GM21576 (cell line): ENCODE results near the gene DHRSX.
"Not testable (repeated sequence)": the region's sequence is repeated elsewhere in the genome, so short reads cannot be mapped to it uniquely, and the experiment has no call there.

Experiments used
- ATAC-seq: cut with Tn5 transposase; IDR thresholded peaks from one replicate; pipeline ENCODE4 v1.9.1; 2021; ENCODE audit warnings: mild to moderate bottlenecking, moderate library complexity; ENCODE audit not compliant: unreplicated experiment

The DHRSX gene

GRCh38 chrX:2320580-2321327 is 180.0 kb downstream of the DHRSX start:
- no peak for ATAC-seq

DNA sequence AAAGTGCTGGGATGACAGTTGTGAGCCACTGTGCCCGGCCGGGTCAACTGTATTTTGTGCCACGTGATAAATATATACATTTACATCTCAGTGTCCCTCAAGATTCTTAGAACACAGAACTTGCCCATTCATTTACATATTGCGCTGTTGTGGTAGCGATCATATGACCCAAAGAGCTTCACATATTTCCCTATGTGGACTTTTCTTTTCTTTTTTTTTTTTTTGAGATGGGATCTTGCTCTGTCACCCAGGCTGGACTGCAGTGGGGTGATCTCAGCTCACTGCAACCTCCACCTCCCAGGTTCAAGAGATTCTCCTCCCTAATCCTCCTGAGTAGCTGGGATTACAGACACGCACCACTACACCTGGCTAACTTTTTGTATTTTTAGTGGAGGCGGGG is 180.7 kb downstream of the DHRSX start:
- ATAC-seq: no peak

DNA sequence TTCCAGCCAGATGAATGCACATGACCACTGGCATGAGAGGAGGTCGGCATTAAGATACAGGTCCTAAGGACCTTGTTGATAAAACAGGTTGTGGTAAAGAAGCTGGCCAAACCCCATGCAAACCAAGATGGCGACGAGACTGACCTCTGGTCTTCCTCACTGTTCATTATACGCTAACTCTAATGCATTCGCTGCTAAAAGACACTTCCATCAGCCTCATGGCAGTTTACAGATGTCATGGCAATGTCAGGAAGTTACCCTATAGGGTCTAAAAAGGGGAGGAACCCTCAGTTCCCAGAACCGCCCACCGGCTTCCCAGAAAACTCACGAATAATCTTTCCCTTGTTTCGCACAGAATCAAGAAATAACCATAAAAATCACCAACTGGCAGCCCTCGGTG is 182.4 kb downstream of the DHRSX start:
- no peak for ATAC-seq

DNA sequence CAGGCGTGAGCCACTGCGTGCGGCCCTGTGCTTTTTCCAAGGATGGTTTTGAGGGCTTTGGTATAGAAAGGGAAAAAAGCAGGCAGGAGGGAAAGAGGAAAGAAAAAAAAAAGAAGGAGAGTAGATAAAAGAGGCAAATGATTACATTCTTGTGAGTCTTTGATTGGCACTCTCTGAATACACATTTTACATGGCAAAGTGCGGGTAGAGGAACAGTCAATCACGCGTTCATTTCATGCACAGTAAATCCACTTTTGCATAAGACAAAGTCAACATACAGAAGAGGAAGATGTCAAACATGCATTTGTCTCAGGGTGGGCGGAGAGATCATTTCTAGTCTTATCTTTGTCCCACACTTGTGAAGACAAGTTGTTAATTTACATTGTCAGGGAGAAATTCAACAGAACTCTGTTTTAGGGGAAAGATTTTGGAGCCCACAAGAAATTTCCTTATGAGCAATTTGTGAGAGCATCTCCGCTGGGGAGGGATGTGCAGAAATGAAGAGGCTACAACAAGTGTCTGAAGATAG is 183.2 kb downstream of the DHRSX start:
- no peak for ATAC-seq

DNA sequence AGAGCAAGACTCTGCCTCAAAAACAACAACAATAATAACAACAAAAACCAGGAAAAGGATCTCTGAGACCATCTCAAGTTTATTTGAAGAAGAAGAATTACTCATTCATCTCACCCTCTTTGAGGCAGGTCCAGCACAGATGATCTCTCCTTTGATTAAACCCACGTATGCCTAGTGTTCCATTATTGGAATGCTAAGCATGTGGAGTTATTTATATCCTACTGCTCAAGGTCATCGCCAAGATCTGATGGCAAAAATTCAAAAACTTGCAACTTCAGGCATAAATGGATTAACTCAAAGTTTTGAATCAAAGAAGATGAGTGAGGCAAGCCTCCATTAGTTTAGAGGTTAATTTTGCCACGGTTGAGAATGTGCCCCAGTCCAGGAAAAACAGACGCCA is 184.2 kb downstream of the DHRSX start:
- ATAC-seq: no peak

- ATAC-seq: no peak
These were observed 185.3 kb downstream of the DHRSX start for GRCh38 chrX:2315434-2315833.

- ATAC-seq: no peak
These were observed 185.9 kb downstream of the DHRSX start for GRCh38 chrX:2314831-2315365.

DNA sequence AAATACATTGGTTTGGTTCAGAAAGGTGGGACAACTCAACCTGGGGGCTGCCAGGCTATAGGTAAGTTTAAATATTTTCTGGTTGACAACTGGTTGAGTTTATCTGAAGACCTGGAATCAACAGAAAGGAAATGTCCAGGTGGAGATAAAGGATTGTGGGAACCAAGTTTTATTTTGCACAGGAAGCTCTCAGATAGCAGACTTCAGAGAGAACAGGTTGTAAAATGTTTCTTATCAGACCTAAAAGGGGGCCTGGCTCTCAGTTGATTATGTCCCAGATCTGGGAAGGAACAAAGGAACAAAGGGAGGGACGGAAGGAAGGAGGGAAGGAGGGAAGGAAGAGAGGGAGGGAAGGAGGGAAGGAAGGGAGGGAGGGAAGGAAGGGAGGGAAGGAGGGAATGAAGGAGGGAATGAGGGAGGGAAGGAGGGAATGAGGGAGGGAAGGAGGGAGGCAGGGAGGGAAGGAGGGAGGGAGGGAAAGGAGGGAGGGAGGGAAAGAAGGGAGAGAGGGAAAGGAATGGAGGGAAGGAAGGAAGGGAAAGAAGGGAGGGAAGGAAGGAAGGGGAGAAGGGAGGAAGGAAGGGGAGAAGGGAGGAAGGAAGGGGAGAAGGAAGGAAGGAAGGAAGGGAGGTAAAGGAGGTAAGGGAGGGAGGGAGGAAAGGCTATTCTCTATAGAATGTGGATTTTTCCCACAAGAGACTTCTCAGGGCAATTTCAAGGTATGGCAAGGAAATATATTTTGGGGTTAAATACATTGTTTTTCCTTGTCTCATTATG is 186.7 kb downstream of the DHRSX start:
- no peak for ATAC-seq

DNA sequence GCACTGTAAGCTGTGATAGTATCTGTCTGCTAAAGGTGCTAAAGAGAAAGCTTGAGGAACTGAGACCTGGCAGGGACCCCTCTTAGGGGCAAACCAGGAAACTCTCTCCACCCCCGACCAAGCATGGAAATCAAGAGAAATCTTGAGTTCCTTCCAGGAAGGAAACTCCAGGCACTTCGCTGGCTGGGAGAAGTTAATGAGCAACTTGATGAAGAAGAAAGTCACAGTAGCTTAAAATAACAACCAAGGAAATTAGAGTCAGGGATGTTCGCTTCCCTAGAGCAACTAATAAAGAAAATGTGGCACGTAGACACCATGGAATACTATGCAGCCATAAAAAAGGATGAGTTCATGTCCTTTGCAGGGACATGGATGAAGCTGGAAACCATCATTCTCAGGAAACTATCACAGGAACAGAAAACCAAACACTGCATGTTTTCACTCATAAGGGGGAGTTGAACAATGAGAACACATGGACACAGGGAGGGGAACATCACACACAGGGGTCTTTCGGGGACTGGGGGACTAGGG is 188.7 kb downstream of the DHRSX start:
- ATAC-seq: not testable (repeated sequence)

- no peak for ATAC-seq
These were observed 189.3 kb downstream of the DHRSX start for GRCh38 chrX:2311501-2311900.

DNA sequence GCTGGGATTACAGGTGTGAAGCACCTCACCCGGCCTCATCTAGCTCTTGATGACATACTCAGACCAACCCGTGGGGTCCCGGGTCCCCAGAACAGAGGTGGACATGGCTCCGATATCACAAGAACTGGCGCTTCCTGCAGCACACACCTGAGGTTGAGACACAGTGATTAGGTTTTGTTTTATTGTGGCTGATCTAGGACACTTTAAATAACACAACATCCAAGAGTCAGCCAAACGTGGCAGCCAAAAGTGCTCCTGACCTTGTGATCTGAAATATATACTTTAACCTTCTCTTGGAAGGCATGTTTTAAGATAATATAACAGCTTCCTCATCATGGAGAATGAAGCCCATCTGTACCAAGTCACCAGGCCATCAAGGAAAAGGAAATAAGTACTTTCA is 198.9 kb downstream of the DHRSX start:
- ATAC-seq: no peak

- no peak for ATAC-seq
These were observed 200.9 kb downstream of the DHRSX start for GRCh38 chrX:2299871-2300270.

DNA sequence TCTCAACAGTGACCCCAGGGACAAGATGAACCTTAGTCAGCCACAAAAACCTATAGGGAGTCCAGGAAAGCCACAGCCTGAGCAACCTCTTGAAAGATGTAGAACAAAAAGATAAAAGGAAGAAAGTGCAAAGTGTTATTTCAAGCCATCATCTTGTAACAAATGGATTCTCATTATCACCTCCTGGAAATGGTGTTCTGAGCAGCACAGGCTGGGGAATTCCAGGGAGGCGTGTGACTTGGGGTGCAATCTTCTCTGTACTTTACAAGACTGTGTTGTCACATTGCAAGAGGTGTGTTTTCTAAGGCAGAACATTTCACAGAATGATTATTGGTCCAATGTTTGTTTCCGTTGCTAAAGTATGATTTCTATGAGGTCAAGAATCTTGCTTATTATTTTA is 214.0 kb downstream of the DHRSX start:
- no peak for ATAC-seq

GRCh38 chrX:2284601-2285000 is 216.2 kb downstream of the DHRSX start:
- no peak for ATAC-seq

DNA sequence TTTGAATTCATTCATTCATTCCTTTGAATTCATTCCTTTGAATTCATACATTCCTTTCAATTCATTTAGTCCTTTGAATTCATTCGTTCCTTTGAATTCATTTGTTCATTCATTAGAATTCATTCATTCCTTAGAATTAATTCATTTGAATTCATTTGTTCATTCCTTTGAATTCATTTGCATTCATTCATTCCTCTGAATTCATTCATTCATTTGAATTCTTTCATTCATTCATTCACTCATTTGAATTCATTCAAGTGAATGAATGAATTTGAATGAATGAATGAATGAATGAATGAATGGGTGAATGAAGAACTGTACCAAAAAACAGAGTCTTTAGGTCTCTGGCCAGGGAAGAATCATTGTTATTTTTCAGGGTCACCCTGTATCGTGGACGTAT is 216.6 kb downstream of the DHRSX start:
- no peak for ATAC-seq

DNA sequence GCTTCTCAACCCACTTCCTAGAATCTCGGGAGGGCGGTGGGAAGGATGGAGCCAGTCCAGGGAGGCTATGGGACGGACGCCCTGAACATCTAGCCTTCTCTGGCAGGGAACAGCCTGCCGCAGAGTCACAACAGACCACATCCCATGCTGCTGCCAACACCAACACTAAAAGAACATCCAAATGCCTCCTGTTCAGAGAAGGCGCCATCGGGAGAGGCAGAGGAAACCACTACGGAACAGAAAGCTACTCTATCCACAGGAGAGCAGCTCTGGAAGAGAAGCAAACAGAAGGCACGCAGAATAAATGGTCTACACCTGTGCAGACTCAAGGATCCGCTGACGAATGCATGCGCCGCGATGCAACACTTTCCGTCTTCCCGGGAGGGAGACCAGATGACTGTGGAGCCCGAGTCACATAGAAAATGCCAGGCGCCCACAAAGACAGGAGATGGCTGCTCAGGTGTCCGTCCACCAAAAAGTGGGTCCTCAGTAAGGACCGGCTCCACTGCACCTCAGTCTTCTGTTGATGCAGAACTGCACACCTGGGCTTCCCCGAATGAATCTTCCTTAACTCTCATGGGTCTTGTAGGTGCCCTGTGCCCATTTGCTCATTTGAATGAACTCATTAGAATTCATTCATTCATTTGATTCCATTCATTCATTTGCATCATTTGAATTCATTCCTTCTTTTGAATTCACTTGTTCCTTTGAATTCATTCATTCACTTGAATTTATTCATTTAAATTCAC is 217.5 kb downstream of the DHRSX start:
- no peak for ATAC-seq

- ATAC-seq: no peak
These were observed 218.2 kb downstream of the DHRSX start for GRCh38 chrX:2282490-2283090.

GRCh38 chrX:2272337-2272736 is 228.4 kb downstream of the DHRSX start:
- no peak for ATAC-seq

- ATAC-seq: not testable (repeated sequence)
These were observed 229.2 kb downstream of the DHRSX start for GRCh38 chrX:2271595-2271994.

DNA sequence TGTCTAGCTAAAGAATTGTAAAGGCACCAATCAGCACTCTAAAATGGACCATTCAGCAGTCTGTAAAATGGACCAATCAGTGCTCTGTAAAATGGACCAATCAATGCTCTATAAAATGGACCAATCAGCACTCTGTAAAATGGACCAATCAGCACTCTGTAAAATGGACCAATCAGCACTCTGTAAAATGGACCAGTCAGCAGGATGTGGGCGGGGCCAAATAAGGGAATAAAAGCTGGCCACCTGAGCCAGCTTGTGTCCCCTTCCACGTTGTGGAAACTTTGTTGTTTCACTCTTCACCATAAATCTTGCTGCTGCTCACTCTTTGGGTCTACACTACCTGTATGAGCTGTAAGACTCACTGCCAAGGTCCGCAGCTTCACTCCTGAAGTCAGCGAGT is 230.0 kb downstream of the DHRSX start:
- not testable (repeated sequence) for ATAC-seq

- ATAC-seq: no peak
These were observed 232.9 kb downstream of the DHRSX start for GRCh38 chrX:2267890-2268289.
